HepG2 (cell line): ENCODE measurements around the gene TGM1. TPM values are rescaled to one million over a fixed set of nuclear protein-coding genes. Genes with fewer than 3 reads are reported as not detected.
A peak's percentile ranks its signal among the peaks of the same experiment; 100 is the strongest.

ENCODE experiments used
- HDAC2 ChIP-seq: sonication (generic); formaldehyde crosslinking; IDR thresholded peaks from 2 replicates; pipeline ENCODE4 v1.4.0; 2020; ENCODE audit warnings: missing genetic modification reagents
- HNRNPH1 ChIP-seq: fragments of 200-400 bp; formaldehyde crosslinking; optimal IDR thresholded peaks from 2 replicates; pipeline ENCODE3; 2017; ENCODE audit warnings: mild to moderate bottlenecking, low read depth, low read length
- IRF2 ChIP-seq: IDR thresholded peaks from 2 replicates; pipeline ENCODE4 v1.6.1; 2018; ENCODE audit warnings: missing genetic modification reagents, missing compliant biosample characterization
- ZNF33A ChIP-seq: sonication (generic); formaldehyde crosslinking; IDR thresholded peaks from 2 replicates; pipeline ENCODE4 v1.5.1; 2020; ENCODE audit warnings: missing genetic modification reagents, mild to moderate bottlenecking, moderate library complexity, borderline replicate concordance
- polyA plus RNA-seq, 8 experiments: library from polyadenylated mRNA; depleted of rRNA in 3 of 8; stranded (reverse) in 7 of 8; unstranded in 1 of 8; fragments of >200 nt; fragmentation: Illumina TruSeq in 4 of 8; extraction: Trizol in 4 of 8; gene quantifications; 2 replicates each; pipeline versions ENCODE4 v1.2.1 to v1.2.3, GENCODE V29; 2011 to 2016; ENCODE audit warnings: low read depth in 4 of 8, missing spikeins in 1 of 8, mixed read lengths in 1 of 8; ENCODE audit not compliant: insufficient read depth in 1 of 8
- total RNA-seq, 5 experiments: library from RNA; depleted of rRNA; stranded (reverse); fragments of >200 nt; fragmentation: Illumina TruSeq; extraction: Trizol; gene quantifications; 2 replicates each; pipeline ENCODE4 v1.2.3, GENCODE V29; 2016; ENCODE audit warnings: low read depth in 1 of 5
- TF ChIP-seq, protein P1 (sequence below): sonication (generic); formaldehyde crosslinking; IDR thresholded peaks from 2 replicates; pipeline ENCODE4 v1.4.0; 2020; ENCODE audit warnings: missing genetic modification reagents
- TF ChIP-seq, protein P2 (sequence below): sonication (generic); formaldehyde crosslinking; IDR thresholded peaks from 2 replicates; pipeline ENCODE4 v1.4.0; 2020; ENCODE audit warnings: missing genetic modification reagents, borderline replicate concordance
- TF ChIP-seq, protein P3 (sequence below): sonication (generic); formaldehyde crosslinking; IDR thresholded peaks from 2 replicates; pipeline ENCODE4 v1.4.0; 2020; ENCODE audit warnings: missing genetic modification reagents
- TF ChIP-seq, protein P4 (sequence below): sonication (generic); formaldehyde crosslinking; IDR thresholded peaks from 2 replicates; pipeline ENCODE4 v1.5.0; 2020; ENCODE audit warnings: missing genetic modification reagents
- TF ChIP-seq, protein P5 (sequence below): sonication (generic); formaldehyde crosslinking; IDR thresholded peaks from 2 replicates; pipeline ENCODE4 v1.4.0; 2020; ENCODE audit warnings: missing genetic modification reagents
- TF ChIP-seq, protein P6 (sequence below): sonication (generic); formaldehyde crosslinking; IDR thresholded peaks from 2 replicates; pipeline ENCODE4 v1.8.1; 2022; ENCODE audit warnings: mild to moderate bottlenecking, missing genetic modification reagents

TGM1 gene
- total and polyA plus RNA-seq, 2 of the 13 experiments (the other 11 are each of a cell fraction or from before 2014, with no cell fraction given) = 3.2 to 10.6 TPM

DNA sequence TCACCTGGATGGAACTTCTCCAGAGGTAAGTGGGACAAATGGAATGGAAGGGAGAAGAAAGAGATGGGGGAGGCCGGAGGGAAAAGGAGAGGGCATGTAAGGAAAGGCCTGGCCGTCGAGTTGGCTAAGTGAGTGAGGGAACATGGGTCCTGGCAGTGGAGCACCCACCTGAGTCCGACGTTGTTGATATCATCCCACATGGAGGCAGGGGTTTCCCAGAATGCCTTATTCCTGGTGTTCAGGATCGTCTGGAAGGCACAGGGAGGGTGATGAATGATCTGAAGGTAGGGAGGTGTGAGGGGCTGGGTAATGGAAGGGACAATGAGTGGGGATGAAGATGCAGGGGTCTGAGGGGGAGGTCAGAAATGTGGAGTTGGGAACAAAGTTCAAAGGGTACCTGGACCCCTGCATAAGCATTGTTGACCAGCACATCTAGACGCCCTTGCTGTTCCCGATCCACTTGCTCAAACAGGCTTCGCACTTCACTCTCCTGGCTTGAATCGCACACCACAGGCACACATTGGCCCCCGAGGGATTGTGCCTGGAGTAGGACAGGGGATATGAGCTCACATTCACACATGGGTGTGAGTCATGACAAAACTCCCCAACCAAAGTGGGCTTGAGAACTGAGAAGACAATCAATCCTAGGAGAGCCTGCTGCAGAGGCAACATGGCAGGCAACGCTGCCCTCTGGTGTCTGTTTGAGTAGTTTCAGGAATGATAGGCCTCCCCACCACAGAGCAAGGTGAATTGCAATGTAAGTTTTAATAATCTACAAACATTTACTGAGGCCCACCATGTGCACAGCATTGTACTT, 33.6 kb upstream of the TGM1 start (continued):
- TF ChIP-seq, protein P1, sequence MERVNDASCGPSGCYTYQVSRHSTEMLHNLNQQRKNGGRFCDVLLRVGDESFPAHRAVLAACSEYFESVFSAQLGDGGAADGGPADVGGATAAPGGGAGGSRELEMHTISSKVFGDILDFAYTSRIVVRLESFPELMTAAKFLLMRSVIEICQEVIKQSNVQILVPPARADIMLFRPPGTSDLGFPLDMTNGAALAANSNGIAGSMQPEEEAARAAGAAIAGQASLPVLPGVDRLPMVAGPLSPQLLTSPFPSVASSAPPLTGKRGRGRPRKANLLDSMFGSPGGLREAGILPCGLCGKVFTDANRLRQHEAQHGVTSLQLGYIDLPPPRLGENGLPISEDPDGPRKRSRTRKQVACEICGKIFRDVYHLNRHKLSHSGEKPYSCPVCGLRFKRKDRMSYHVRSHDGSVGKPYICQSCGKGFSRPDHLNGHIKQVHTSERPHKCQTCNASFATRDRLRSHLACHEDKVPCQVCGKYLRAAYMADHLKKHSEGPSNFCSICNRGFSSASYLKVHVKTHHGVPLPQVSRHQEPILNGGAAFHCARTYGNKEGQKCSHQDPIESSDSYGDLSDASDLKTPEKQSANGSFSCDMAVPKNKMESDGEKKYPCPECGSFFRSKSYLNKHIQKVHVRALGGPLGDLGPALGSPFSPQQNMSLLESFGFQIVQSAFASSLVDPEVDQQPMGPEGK (CRISPR knock-in tag) = no peak
- peak; percentile 56; the same call in 1 of the 2 replicates for TF ChIP-seq HDAC2 (CRISPR knock-in tag)
- TF ChIP-seq, protein P2, sequence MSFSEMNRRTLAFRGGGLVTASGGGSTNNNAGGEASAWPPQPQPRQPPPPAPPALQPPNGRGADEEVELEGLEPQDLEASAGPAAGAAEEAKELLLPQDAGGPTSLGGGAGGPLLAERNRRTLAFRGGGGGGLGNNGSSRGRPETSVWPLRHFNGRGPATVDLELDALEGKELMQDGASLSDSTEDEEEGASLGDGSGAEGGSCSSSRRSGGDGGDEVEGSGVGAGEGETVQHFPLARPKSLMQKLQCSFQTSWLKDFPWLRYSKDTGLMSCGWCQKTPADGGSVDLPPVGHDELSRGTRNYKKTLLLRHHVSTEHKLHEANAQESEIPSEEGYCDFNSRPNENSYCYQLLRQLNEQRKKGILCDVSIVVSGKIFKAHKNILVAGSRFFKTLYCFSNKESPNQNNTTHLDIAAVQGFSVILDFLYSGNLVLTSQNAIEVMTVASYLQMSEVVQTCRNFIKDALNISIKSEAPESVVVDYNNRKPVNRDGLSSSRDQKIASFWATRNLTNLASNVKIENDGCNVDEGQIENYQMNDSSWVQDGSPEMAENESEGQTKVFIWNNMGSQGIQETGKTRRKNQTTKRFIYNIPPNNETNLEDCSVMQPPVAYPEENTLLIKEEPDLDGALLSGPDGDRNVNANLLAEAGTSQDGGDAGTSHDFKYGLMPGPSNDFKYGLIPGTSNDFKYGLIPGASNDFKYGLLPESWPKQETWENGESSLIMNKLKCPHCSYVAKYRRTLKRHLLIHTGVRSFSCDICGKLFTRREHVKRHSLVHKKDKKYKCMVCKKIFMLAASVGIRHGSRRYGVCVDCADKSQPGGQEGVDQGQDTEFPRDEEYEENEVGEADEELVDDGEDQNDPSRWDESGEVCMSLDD = no peak
- TF ChIP-seq, protein P3, sequence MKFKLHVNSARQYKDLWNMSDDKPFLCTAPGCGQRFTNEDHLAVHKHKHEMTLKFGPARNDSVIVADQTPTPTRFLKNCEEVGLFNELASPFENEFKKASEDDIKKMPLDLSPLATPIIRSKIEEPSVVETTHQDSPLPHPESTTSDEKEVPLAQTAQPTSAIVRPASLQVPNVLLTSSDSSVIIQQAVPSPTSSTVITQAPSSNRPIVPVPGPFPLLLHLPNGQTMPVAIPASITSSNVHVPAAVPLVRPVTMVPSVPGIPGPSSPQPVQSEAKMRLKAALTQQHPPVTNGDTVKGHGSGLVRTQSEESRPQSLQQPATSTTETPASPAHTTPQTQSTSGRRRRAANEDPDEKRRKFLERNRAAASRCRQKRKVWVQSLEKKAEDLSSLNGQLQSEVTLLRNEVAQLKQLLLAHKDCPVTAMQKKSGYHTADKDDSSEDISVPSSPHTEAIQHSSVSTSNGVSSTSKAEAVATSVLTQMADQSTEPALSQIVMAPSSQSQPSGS (CRISPR knock-in tag) = peak; percentile 68
- TF ChIP-seq ZNF33A = no peak
- TF ChIP-seq, protein P4, sequence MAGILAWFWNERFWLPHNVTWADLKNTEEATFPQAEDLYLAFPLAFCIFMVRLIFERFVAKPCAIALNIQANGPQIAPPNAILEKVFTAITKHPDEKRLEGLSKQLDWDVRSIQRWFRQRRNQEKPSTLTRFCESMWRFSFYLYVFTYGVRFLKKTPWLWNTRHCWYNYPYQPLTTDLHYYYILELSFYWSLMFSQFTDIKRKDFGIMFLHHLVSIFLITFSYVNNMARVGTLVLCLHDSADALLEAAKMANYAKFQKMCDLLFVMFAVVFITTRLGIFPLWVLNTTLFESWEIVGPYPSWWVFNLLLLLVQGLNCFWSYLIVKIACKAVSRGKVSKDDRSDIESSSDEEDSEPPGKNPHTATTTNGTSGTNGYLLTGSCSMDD (CRISPR knock-in tag) = no peak
- TF ChIP-seq IRF2 (CRISPR knock-in tag) = 0 out of 2 replicates have a peak, but pooled peaks have one; percentile 52
- TF ChIP-seq, protein P5, sequence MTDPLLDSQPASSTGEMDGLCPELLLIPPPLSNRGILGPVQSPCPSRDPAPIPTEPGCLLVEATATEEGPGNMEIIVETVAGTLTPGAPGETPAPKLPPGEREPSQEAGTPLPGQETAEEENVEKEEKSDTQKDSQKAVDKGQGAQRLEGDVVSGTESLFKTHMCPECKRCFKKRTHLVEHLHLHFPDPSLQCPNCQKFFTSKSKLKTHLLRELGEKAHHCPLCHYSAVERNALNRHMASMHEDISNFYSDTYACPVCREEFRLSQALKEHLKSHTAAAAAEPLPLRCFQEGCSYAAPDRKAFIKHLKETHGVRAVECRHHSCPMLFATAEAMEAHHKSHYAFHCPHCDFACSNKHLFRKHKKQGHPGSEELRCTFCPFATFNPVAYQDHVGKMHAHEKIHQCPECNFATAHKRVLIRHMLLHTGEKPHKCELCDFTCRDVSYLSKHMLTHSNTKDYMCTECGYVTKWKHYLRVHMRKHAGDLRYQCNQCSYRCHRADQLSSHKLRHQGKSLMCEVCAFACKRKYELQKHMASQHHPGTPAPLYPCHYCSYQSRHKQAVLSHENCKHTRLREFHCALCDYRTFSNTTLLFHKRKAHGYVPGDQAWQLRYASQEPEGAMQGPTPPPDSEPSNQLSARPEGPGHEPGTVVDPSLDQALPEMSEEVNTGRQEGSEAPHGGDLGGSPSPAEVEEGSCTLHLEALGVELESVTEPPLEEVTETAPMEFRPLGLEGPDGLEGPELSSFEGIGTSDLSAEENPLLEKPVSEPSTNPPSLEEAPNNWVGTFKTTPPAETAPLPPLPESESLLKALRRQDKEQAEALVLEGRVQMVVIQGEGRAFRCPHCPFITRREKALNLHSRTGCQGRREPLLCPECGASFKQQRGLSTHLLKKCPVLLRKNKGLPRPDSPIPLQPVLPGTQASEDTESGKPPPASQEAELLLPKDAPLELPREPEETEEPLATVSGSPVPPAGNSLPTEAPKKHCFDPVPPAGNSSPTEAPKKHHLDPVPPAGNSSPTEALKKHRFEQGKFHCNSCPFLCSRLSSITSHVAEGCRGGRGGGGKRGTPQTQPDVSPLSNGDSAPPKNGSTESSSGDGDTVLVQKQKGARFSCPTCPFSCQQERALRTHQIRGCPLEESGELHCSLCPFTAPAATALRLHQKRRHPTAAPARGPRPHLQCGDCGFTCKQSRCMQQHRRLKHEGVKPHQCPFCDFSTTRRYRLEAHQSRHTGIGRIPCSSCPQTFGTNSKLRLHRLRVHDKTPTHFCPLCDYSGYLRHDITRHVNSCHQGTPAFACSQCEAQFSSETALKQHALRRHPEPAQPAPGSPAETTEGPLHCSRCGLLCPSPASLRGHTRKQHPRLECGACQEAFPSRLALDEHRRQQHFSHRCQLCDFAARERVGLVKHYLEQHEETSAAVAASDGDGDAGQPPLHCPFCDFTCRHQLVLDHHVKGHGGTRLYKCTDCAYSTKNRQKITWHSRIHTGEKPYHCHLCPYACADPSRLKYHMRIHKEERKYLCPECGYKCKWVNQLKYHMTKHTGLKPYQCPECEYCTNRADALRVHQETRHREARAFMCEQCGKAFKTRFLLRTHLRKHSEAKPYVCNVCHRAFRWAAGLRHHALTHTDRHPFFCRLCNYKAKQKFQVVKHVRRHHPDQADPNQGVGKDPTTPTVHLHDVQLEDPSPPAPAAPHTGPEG (CRISPR knock-in tag) = no peak
- TF ChIP-seq, protein P6, sequence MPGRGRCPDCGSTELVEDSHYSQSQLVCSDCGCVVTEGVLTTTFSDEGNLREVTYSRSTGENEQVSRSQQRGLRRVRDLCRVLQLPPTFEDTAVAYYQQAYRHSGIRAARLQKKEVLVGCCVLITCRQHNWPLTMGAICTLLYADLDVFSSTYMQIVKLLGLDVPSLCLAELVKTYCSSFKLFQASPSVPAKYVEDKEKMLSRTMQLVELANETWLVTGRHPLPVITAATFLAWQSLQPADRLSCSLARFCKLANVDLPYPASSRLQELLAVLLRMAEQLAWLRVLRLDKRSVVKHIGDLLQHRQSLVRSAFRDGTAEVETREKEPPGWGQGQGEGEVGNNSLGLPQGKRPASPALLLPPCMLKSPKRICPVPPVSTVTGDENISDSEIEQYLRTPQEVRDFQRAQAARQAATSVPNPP = no peak
- TF ChIP-seq HNRNPH1 = no peak
